Measurements from ENCODE around the gene VRK3.
"Not testable (repeated sequence)": the region's sequence is repeated elsewhere in the genome, so short reads cannot be mapped to it uniquely, and the experiment has no call there.

The VRK3 gene, protein sequence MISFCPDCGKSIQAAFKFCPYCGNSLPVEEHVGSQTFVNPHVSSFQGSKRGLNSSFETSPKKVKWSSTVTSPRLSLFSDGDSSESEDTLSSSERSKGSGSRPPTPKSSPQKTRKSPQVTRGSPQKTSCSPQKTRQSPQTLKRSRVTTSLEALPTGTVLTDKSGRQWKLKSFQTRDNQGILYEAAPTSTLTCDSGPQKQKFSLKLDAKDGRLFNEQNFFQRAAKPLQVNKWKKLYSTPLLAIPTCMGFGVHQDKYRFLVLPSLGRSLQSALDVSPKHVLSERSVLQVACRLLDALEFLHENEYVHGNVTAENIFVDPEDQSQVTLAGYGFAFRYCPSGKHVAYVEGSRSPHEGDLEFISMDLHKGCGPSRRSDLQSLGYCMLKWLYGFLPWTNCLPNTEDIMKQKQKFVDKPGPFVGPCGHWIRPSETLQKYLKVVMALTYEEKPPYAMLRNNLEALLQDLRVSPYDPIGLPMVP

DNA sequence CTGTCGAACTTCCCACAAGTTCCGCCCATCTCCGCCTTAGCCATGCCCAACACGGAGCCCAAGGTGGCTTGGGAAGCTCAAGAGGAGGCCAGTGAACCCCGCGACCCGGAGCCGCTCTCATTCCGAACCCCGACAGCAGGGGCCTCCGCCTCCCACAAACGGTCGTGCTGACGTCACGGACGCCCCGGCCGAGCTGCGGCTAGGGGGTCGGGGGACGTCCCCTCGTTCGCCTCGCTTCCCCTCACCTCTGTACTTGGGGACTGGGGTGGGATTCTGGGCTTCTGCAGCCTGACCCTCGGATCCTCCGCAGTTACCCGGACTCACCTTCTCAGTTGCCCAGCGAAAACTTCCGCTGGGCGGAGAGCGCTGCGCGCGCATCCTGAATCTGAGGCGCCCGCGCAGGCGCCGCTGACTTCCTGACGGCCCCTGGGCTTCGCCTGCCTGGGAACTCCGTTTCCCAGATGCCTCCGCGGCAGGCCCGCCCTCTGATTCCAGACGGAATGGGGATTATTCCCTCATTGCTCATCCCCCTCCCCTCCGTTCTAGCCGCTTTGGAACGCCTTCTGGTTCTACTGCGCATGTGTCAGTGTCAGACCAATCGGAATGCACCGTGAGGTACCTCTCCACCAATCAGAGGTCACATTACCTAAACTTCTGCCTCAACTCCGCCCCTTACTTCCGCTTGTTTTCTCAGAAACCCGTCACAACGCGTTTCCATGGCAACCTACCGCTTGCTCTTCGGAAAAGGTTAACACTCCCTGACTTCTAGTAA is at the start of gene VRK3:
VRK3 (minus strand) TSS at position 351 of the 772 bp plus-strand sequence. CDS start 9,210 bp downstream, outside the sequence.
- peak; percentile 100 for DNase-seq (ENCODE audit: low read depth, low spot score)

DNA sequence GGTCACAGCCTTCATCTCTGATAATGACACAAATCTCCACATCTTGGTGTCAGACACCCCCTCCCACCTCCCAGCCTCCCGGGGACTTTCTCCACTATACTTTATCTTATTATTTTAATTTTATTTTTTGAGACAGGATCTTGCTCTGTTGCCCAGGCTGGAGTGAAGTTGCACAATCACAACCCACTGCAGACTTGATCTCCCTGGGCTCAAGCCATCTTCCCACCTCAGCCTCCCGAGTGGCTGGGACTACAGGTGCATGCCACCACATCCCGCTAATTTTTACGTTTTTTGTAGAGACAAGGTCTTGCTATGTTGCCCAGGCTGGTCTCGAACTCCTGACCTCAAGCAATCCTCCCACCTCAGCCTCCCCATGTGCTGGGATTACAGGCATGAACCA is 43.2 kb upstream of the VRK3 start:
- not testable (repeated sequence) for DNase-seq (ENCODE audit: low read depth, low spot score)

DNA sequence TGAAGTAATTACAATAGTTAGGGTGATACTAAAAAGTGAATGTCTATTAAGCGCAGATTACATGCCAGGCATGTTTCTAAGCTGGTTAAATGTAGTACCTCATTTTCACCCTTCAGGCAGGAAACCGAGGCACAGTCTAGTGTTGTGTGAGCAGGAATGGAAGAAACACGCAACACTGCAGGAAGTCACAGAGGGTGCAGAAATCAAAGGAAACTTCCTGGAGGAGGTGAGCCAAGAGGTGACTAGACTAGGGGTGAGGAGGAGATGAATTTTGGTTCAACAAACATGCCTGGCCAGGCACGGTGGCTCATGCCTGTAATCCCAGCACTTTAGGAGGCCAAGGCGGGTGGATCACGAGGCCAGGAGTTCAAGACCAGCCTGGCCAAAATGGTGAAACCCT is 42.4 kb upstream of the VRK3 start:
- no peak for DNase-seq (ENCODE audit: low read depth, low spot score)

DNA sequence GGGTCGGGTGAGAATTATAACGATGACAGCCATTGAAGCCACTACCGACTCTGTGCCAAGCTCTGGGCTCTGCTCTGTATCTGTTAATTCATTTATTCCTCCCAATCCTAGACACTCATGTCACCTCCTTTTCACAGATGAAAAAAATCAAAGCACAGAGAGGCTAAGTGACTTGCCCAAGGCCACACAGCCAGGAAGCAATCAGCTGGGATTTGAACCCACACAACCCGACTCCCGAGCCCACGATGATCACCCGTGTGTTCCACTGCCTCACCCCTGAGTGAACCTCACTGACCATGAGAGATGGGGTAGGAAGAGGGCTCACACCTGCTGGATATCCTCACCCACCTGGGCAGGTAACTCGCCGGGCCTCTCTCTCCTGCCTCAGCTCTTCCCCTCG is 40.8 kb upstream of the VRK3 start:
- DNase-seq (ENCODE audit: low read depth, low spot score): no peak

DNA sequence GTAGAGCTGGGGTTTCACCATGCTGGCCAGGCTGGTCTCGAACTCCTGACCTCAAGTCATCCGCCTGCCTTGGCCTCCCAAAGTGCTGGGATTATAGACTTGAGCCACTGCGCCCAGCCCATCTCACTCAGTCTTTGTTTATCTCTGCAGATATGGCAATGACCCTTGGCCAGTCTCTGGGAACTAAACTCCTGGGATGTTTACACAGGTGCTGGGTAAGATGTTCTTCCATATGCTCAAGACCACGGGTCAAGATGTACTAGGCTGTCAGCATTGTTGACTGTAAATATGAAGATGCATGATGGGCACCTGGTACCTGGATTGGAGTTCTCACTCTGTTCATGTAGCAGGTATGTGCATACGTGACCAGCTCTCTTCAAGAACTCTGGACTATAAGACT is 36.5 kb upstream of the VRK3 start:
- no peak for DNase-seq (ENCODE audit: low read depth, low spot score)

DNA sequence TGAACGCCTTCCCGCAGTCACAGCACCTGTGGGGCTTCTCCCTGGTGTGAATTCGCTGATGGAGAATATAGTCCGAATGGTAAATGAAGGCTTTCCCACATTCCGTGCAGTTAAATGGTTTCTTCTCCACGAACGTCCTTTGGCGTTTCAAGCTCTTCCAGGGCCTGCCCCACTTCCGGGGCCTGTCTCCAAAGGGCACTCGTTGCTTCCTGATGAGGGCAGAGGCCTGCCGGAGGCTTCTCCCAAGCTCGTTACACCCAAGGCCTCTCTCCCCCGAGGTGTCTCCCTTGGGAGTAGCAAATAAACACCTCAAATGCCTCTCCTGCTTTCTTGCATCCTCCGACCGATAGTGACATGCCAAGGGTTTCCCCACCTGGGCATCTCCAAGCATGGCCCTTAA is 34.9 kb upstream of the VRK3 start:
- no peak for DNase-seq (ENCODE audit: low read depth, low spot score)

DNA sequence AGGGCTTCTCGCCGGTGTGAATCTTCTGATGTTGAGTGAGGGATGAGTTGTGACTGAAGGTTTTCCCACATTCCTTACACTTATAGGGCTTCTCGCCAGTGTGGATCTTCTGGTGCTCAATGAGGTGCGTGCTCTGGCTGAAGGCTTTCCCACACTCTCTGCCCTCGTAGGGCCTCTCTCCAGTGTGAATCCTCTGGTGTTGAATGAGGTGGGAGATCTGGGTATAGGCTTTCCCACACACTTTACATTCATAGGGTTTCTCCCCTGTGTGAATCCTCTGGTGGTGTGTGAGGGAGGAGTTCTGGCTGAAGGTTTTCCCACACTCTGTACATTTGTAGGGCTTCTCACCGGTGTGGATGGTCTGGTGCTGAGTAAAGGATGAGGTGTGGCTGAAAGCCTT is 33.9 kb upstream of the VRK3 start:
- DNase-seq (ENCODE audit: low read depth, low spot score): no peak

DNA sequence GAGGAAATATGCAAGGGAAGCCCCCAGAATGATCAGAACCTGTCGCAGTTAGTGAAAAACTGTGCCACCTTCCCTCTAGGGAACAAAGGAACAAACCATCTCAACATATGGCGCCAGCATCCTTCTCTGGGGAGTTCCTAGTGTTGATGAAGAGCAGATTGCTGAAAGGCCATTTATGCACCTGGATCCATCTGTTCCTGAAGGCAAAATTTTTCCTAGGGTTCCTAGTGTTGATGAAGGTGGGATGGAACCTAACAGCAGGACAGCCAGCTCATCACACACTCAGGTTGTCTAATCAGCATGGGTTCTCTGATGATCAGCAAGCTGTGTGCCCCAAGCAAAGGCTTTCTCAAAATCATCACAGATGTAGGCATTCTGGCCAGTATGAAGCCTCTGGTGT is 33.3 kb upstream of the VRK3 start:
- no peak for DNase-seq (ENCODE audit: low read depth, low spot score)

DNA sequence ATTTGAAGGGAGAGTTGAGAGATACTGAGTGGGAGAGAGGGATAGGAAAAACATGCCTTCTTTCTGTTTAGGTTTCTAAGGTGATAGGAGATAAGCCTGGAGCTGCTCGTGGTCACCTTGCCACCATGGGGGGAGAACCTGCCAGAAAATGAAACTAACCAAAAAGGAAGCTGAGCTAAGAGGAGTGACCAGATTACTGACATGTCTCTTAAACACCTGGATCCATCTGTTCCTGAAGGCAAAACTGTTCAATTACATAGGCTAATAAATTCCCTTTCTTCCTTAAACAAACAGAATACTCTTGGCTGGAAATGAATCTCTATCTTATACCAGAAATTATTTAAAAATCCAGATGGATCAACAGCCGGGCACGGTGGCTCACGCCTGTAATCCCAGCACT is 27.9 kb upstream of the VRK3 start:
- no peak for DNase-seq (ENCODE audit: low read depth, low spot score)

DNA sequence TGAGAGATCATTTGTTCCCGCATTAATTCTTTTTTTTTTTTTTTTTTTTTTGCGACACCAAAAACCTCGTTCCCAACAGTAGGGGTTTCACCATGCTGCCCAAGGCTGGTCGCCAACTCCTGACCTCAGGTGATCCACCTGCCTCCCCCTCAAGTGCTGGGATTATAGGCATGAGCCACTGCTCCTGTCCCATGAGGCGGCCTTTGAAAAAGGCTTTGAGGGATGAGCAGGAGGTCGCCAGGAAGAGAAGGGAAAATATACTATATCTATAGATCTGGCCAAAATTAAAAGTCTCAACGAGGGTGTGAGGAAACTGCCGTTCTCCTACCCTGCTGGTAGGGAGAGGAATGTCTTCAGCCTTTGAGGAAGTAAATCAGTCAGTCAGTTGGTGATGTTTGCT is 26.8 kb upstream of the VRK3 start:
- DNase-seq (ENCODE audit: low read depth, low spot score): no peak

DNA sequence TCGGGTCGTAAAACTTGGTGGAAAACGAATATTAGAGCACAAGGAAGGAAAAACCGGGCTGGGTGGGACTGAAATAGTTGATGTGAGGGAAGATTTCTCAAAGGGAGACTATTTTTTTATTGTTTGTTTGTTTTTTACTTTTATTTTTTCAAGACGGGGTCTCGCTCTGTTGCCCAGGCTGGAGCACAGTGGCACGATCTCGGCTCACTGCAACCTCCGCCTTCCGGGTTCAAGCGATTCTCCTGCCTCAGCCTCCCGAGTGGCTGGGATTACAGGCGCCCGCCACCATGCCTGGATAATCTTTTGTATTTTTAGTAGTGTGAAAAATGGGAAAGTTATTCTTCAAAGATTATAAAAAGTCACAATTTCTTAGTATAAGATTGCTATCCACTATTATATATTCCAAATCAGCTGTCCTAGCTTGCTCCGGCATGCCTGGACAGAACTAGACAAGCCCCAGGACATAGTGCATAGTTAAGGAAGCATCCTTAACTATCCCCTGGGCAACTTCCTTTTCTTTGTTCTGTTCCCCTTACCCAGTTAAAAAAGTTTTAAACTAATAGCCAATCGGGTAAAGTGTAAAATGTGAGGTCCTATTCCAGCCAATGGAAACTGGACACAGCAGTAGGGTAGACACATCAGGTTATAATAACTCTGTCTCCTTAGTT is 26.2 kb upstream of the VRK3 start:
- not testable (repeated sequence) for DNase-seq (ENCODE audit: low read depth, low spot score)

DNA sequence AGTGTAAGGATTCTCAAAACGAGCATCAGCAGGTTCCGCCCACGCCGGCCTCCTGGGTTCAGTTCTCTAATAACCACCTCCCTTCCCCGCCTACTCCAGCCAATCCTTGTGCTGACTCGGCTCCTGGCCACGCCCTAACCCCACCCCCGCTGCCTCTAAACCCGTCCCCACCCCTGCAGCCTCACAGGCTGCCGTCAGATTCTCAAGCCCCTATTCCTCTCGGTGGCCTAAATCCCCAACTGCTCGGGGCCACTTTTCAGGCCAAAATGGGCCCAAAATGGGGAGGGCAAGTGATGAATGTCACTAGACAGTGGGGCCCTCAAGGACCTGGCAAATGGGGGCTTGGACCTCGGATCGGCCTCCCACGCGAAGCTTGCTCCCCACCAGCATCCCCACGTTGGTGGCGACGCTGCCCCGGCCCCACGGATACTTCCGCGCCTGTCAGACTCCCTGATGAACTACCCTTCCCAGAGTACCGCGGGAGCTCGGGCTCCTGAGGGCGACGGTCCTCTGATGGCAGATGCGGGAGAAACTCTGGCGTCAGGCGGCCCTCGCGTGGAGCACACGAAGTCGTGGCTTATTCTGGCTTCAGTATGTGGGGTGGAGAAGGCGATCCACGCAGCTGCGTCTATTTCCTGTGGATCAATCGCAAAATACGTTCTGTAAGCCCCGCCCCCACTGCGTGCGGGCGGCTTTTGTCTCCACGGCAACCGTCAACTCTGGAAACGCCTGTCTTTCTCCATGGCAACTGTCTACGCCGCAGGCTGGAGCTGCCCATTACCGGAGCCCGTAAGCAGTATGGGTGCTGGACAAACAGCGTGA is 25.4 kb upstream of the VRK3 start:
- peak; percentile 89 for DNase-seq (ENCODE audit: low read depth, low spot score)

DNA sequence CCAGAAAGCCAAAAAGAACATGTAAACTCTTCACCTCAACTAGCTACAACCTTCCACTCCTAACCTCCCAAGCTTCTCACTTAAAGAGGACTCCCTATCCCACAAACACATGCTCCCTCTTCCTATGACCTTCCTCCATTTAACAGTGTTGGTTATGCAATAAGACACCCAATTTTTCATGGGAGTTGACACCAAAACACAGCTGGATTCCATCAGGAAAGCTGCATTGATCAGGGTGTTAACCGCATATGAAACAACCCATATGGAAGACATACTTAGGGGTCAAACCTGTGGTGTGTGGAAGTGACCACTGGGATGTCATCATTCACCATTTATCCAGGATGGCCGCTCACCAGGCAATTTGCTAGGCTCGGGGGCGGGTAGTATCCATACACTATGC is 22.5 kb upstream of the VRK3 start:
- DNase-seq (ENCODE audit: low read depth, low spot score): no peak

DNA sequence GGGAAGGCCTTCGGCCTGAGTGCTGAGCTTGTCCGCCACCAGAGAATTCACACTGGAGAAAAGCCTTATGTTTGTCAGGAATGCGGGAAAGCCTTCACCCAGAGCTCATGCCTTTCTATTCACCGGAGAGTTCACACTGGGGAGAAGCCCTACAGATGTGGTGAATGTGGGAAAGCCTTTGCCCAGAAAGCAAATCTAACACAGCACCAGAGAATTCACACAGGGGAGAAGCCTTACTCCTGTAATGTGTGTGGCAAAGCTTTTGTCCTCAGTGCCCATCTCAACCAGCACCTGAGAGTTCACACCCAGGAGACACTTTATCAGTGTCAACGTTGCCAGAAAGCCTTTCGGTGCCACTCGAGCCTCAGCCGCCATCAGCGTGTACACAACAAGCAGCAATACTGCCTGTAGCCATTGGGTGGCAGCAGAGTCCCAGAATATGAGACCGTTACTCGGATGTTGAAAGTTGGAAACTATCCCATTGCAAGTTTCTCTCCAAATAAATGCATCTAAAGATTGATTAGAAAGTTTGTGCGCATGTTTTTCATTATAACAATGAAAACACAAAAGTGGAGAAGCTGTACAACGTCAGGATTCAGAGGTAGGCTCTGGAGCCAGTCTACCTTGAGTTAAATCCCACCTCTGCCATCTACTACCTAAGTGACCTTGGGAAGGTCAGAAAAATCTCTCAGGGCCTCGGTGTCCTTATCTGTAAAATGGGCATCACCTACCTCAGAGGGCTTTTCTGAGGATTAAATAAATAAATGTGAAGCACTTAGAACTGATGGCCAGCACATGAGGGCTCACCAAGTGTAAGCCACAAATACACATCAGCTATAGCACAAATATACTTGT is 21.7 kb upstream of the VRK3 start:
- DNase-seq (ENCODE audit: low read depth, low spot score): no peak

DNA sequence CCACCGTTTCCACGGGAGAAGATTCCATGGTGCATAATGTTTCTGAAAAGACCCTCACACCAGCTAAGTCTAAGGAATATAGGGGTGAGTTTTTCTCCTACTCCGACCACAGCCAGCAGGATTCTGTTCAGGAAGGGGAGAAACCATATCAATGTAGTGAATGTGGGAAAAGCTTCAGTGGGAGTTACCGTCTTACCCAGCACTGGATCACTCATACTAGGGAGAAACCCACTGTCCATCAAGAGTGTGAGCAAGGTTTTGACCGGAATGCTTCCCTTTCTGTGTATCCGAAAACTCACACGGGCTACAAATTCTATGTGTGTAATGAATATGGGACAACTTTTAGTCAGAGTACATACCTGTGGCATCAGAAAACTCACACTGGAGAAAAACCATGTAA is 19.8 kb upstream of the VRK3 start:
- no peak for DNase-seq (ENCODE audit: low read depth, low spot score)

DNA sequence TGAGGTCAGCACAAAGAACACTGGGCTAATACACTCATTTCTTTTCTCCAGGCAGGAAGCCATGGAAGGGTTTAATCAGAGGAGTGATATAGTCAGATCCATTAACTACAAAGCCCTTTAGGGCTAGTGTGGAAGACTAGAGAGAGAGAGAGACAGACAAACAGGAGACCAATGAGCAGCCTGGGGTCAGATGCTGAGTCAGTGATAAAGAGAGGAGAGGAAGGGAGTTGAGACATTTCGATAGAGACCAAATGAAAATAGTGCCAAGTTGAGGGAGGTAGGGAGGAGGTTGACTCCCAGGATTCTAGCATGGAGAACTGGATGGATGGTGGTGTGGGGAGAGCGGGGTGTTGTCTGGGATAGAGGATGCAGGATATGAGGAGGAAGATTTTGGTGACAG is 18.8 kb upstream of the VRK3 start:
- DNase-seq (ENCODE audit: low read depth, low spot score): no peak

DNA sequence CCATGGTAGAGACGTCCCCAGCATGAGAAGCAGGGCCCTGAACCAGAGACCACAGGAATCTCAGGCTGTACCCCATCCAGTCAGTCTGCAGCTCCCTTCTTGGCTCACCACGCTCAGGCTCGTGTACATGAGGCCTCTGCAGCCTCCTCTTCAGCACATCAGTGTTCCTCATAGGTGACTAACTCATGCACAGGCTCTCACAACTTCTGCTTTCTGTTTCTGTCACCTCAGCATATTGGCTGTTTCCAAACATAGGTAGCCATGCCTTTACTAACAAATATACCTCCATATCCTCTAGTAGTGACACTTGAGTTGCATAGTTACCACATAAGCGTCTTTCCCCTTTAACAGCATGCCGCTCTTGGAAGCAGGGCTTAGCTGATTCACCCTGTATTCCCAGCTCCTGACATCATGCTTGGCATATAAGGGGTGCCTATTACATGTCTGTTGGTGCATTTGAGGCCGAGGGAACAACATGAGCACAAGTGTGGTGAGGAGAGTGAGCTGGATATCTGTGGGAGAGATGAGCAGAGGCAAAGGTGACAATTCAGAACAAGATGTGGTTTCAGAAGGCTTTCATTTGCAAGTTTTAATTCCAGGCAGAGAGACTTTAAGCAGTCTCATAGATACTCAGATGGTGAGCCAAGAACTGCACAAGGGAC is 17.3 kb upstream of the VRK3 start:
- no peak for DNase-seq (ENCODE audit: low read depth, low spot score)

DNA sequence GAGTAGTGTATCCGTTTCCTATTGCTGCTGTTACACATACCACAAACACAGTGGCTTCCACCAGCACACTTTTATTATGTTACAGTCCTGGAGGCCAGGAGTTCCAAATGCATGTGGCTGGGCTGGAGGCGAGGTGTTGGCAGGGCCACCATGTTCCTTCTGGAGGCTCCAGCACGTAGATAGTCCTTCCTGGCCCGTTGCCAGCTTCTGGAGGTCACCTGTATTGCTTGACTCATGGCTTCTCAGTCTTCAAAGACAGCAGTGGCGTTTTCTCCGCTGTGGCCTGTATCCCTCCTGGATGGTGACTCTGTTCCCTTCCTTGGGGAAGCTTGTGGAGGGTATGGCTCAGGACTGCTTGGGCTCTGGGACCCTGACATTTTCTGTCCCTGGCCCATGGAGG is 15.8 kb upstream of the VRK3 start:
- no peak for DNase-seq (ENCODE audit: low read depth, low spot score)

DNA sequence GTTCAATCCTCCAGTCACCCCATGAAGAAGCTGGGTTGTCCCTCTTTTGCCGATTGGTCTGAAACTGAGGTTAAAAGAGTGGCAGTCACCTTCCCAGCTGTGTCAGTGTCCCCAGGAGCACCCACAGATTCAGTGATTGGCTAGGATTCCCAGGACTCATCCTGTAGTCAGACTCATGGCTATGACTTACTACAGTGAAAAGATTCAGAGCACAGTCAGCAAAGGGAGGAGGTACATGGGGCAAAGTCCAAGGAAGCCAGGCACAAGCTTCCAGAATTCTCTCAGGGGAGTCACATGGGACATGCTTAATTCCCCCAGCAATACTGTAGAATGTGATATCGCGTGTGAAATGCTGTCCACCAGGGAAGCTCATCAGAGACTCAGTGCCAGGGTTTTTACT is 14.8 kb upstream of the VRK3 start:
- no peak for DNase-seq (ENCODE audit: low read depth, low spot score)

DNA sequence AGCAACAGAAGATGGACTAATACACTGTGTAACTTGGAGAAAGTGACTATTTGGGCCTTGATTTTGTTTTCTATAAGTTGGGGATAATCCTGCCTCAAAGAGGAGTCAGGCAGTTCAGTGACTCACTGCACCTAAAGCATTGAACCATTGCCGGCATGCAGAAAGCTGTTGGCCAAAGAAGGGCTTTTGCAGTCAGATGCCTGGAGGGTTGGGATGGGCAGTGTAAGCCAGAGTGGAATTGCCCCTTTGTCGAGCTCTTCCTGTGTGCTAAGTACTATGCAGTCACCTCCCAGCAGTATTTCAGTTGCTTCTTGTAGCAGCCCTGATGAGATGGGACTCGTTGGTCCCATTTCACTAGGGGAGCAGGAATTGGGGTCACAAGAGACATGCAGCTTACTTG is 11.7 kb upstream of the VRK3 start:
- DNase-seq (ENCODE audit: low read depth, low spot score): no peak
